ENCODE results near the gene TAS2R14.

Gene TAS2R14

GRCh38 chr12:10940389-10940788 is 1.3 kb upstream of the TAS2R14 start:
- Histone ChIP-seq H3K23ac (ENCODE audit: low read depth, low read length, poor library complexity) (no peak overlapping the region), H3K79me1 (ENCODE audit: low read depth, low read length) (no peaks in the 10 kb centered on the region), H3K4me2 (ENCODE audit: insufficient read depth, low read length, poor library complexity, severe bottlenecking) (no peak overlapping the region), H2BK15ac (ENCODE audit: low read length) (no peak overlapping the region), H2BK5ac (ENCODE audit: low read length) (no peak overlapping the region), H2BK120ac (ENCODE audit: low read depth, low read length) (no peak overlapping the region), H2BK12ac (ENCODE audit: low read length) (no peak overlapping the region), H2AFZ (ENCODE audit: low read length) (no peak overlapping the region), H3K9ac (ENCODE audit: low read depth, low read length, poor library complexity) (no peak overlapping the region), H3K4ac (ENCODE audit: low read length) (no peak overlapping the region), H3K36me3 (replicated peaks in 1 of 2; ENCODE audit: control insufficient read depth in 2 of 2, insufficient read depth in 2 of 2, low read length in 2 of 2) (no peaks in the 10 kb centered on the region), H3K4me1 (ENCODE audit: control insufficient read depth in 2 of 2, insufficient read depth in 1 of 2, low read depth in 1 of 2, low read length in 2 of 2) (no peaks in the 10 kb centered on the region), H3K4me3 (ENCODE audit: low read length in 2 of 2) (no peak overlapping the region), H3K27ac (replicated peaks; ENCODE audit: low read length) (no peak overlapping the region), H4K8ac (ENCODE audit: low read depth, low read length) (no peak overlapping the region), H3K14ac (ENCODE audit: low read length) (no peak overlapping the region), H4K91ac (ENCODE audit: low read depth, low read length, poor library complexity) (no peak overlapping the region), H3K18ac (ENCODE audit: low read length) (no peak overlapping the region), H3K27me3 (ENCODE audit: control insufficient read depth in 3 of 3, insufficient read depth in 3 of 3, low read depth in 1 of 3, low read length in 3 of 3) (no peaks in the 10 kb centered on the region), H2AK5ac (ENCODE audit: low read depth, low read length) (no peak overlapping the region), H3K9me3 (replicated peaks in 1 of 2; ENCODE audit: control insufficient read depth in 2 of 2, insufficient read depth in 1 of 2, low read depth in 1 of 2, low read length in 2 of 2) (peaks cover 0 to 2% of the 10 kb centered on the region in 2 donors)
- no CpG with 5 or more reads among the region's 2 CpGs for WGBS, 2 donors (ENCODE audit: extremely low coverage in 2 of 2, insufficient read length in 2 of 2, insufficient replicate concordance in 1 of 2)
- no peak for DNase-seq (ENCODE audit: low spot score)

- no peaks in the 10 kb centered on the region for H3K36me3 ChIP-seq (replicated peaks in 1 of 2; ENCODE audit: control insufficient read depth in 2 of 2, insufficient read depth in 2 of 2, low read length in 2 of 2)
- no peak overlapping the region for H3K9ac ChIP-seq (ENCODE audit: low read depth, low read length, poor library complexity)
- H3K79me1 ChIP-seq (ENCODE audit: low read depth, low read length): no peaks in the 10 kb centered on the region
- no peak overlapping the region for H4K91ac ChIP-seq (ENCODE audit: low read depth, low read length, poor library complexity)
- H2BK15ac ChIP-seq (ENCODE audit: low read length): no peak overlapping the region
- H3K23ac ChIP-seq (ENCODE audit: low read depth, low read length, poor library complexity): no peak overlapping the region
- H3K4me1 ChIP-seq (ENCODE audit: control insufficient read depth in 2 of 2, insufficient read depth in 1 of 2, low read depth in 1 of 2, low read length in 2 of 2): no peaks in the 10 kb centered on the region
- no peak overlapping the region for H2BK12ac ChIP-seq (ENCODE audit: low read length)
- H2AK5ac ChIP-seq (ENCODE audit: low read depth, low read length): no peak overlapping the region
- no peak for DNase-seq (ENCODE audit: low spot score)
- H4K8ac ChIP-seq (ENCODE audit: low read depth, low read length): no peak overlapping the region
- no peak overlapping the region for H3K4me3 ChIP-seq (ENCODE audit: low read length in 2 of 2)
- no peak overlapping the region for H2BK120ac ChIP-seq (ENCODE audit: low read depth, low read length)
- H3K18ac ChIP-seq (ENCODE audit: low read length): no peak overlapping the region
- H3K27me3 ChIP-seq (ENCODE audit: control insufficient read depth in 3 of 3, insufficient read depth in 3 of 3, low read depth in 1 of 3, low read length in 3 of 3): no peaks in the 10 kb centered on the region
- H3K9me3 ChIP-seq (replicated peaks in 1 of 2; ENCODE audit: control insufficient read depth in 2 of 2, insufficient read depth in 1 of 2, low read depth in 1 of 2, low read length in 2 of 2): no peaks in the 10 kb centered on the region
- no peak overlapping the region for H3K4me2 ChIP-seq (ENCODE audit: insufficient read depth, low read length, poor library complexity, severe bottlenecking)
- H2BK5ac ChIP-seq (ENCODE audit: low read length): no peak overlapping the region
- H3K14ac ChIP-seq (ENCODE audit: low read length): no peak overlapping the region
- H3K4ac ChIP-seq (ENCODE audit: low read length): no peak overlapping the region
- no peak overlapping the region for H3K27ac ChIP-seq (replicated peaks; ENCODE audit: low read length)
- H2AFZ ChIP-seq (ENCODE audit: low read length): no peak overlapping the region
- no CpG with 5 or more reads among the region's 1 CpG for WGBS, 2 donors (ENCODE audit: extremely low coverage in 2 of 2, insufficient read length in 2 of 2, insufficient replicate concordance in 1 of 2)
These were observed 2.6 kb downstream of the TAS2R14 start for GRCh38 chr12:10936506-10936905.

DNA sequence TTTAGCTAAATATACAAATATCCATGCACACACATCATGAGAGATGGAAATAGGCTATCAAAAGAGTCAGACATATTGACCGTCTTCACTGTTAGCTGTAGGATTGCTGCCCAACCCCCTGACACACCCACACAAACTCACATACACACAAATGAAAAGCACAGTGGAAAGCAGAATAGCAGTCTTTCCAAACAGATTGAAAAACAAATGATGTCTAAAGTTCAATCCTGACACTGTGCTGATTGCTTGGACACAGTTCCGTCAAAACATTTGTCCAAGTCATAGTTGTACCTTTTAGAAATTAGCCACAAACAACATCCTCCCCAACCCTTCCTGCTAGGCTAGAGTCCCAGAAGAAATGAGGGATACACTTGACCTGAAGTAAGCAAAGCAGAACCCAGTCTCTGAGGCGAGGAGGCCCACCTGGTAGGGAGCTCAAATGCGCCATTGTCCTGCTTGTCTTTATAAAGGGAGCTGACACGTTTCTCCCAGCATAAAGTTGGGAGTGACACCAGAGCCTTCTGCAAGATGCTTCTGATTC is 10.2 kb downstream of the TAS2R14 start, which contains the start of gene PRH2:
Gene PRH2, plus strand, starts transcription at position 491 of the 541 bp plus-strand sequence. Its CDS starts 38 bp downstream, at position 529.
- H3K79me1 ChIP-seq (ENCODE audit: low read depth, low read length): no peaks in the 10 kb centered on the region
- H3K4me3 ChIP-seq (ENCODE audit: low read length in 2 of 2): no peak within 1 kb of the TSS
- H2BK5ac ChIP-seq (ENCODE audit: low read length): no peak within 1 kb of the TSS
- no peak within 1 kb of the TSS for H3K14ac ChIP-seq (ENCODE audit: low read length)
- no peaks in the 10 kb centered on the region for H3K4me1 ChIP-seq (ENCODE audit: control insufficient read depth in 2 of 2, insufficient read depth in 1 of 2, low read depth in 1 of 2, low read length in 2 of 2)
- no peak for DNase-seq (ENCODE audit: low spot score)
- H2BK12ac ChIP-seq (ENCODE audit: low read length): no peak within 1 kb of the TSS
- H4K8ac ChIP-seq (ENCODE audit: low read depth, low read length): no peak within 1 kb of the TSS
- no peaks in the 10 kb centered on the region for H3K36me3 ChIP-seq (replicated peaks in 1 of 2; ENCODE audit: control insufficient read depth in 2 of 2, insufficient read depth in 2 of 2, low read length in 2 of 2)
- H3K9me3 ChIP-seq (replicated peaks in 1 of 2; ENCODE audit: control insufficient read depth in 2 of 2, insufficient read depth in 1 of 2, low read depth in 1 of 2, low read length in 2 of 2): no peaks in the 10 kb centered on the region
- no peak within 1 kb of the TSS for H3K18ac ChIP-seq (ENCODE audit: low read length)
- H2BK120ac ChIP-seq (ENCODE audit: low read depth, low read length): no peak within 1 kb of the TSS
- WGBS, 2 donors (ENCODE audit: extremely low coverage in 2 of 2, insufficient read length in 2 of 2, insufficient replicate concordance in 1 of 2): no CpG with 5 or more reads among the region's 5 CpGs
- H3K23ac ChIP-seq (ENCODE audit: low read depth, low read length, poor library complexity): no peak within 1 kb of the TSS
- no peak within 1 kb of the TSS for H2BK15ac ChIP-seq (ENCODE audit: low read length)
- H3K27ac ChIP-seq (replicated peaks; ENCODE audit: low read length): no peak within 1 kb of the TSS
- no peak within 1 kb of the TSS for H2AK5ac ChIP-seq (ENCODE audit: low read depth, low read length)
- no peaks in the 10 kb centered on the region for H3K27me3 ChIP-seq (ENCODE audit: control insufficient read depth in 3 of 3, insufficient read depth in 3 of 3, low read depth in 1 of 3, low read length in 3 of 3)
- H3K9ac ChIP-seq (ENCODE audit: low read depth, low read length, poor library complexity): no peak within 1 kb of the TSS
- no peak within 1 kb of the TSS for H3K4me2 ChIP-seq (ENCODE audit: insufficient read depth, low read length, poor library complexity, severe bottlenecking)
- H2AFZ ChIP-seq (ENCODE audit: low read length): no peak within 1 kb of the TSS
- H3K4ac ChIP-seq (ENCODE audit: low read length): no peak within 1 kb of the TSS
- H4K91ac ChIP-seq (ENCODE audit: low read depth, low read length, poor library complexity): no peak within 1 kb of the TSS

DNA sequence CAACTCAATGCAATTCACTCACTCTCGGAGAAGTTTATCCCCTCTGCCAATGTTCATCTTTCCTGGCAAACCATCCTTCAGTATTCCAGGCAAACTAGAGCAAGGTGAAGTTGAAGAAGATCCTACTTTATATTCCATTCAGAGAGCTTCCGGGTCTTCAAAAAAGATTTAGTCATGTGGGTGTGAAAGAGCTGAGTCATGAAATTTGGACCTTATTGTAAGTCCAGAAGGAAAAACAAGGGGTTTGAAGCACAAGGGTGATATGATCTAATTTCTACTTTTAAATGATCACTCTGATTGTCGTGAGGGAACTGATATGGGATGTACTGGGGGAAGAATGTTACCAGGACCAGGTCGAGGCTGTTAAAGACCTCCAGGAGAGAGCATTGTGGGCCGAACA is 12.8 kb downstream of the TAS2R14 start:
- WGBS, 2 donors (ENCODE audit: extremely low coverage in 2 of 2, insufficient read length in 2 of 2, insufficient replicate concordance in 1 of 2): no CpG with 5 or more reads among the region's 5 CpGs
- no peak overlapping the region for H3K4me2 ChIP-seq (ENCODE audit: insufficient read depth, low read length, poor library complexity, severe bottlenecking)
- no peak overlapping the region for H2AFZ ChIP-seq (ENCODE audit: low read length)

More for the DNA sequence above, 12.8 kb downstream of the TAS2R14 start:
- Histone ChIP-seq H3K4me1 (ENCODE audit: control insufficient read depth in 2 of 2, insufficient read depth in 1 of 2, low read depth in 1 of 2, low read length in 2 of 2) (no peaks in the 10 kb centered on the region), H3K79me1 (ENCODE audit: low read depth, low read length) (no peaks in the 10 kb centered on the region), H2BK120ac (ENCODE audit: low read depth, low read length) (no peak overlapping the region), H3K27ac (replicated peaks; ENCODE audit: low read length) (no peak overlapping the region), H2BK5ac (ENCODE audit: low read length) (no peak overlapping the region), H3K9ac (ENCODE audit: low read depth, low read length, poor library complexity) (no peak overlapping the region), H2AK5ac (ENCODE audit: low read depth, low read length) (no peak overlapping the region), H2BK15ac (ENCODE audit: low read length) (no peak overlapping the region), H4K8ac (ENCODE audit: low read depth, low read length) (no peak overlapping the region), H4K91ac (ENCODE audit: low read depth, low read length, poor library complexity) (no peak overlapping the region), H3K27me3 (ENCODE audit: control insufficient read depth in 3 of 3, insufficient read depth in 3 of 3, low read depth in 1 of 3, low read length in 3 of 3) (no peaks in the 10 kb centered on the region), H2BK12ac (ENCODE audit: low read length) (no peak overlapping the region), H3K36me3 (replicated peaks in 1 of 2; ENCODE audit: control insufficient read depth in 2 of 2, insufficient read depth in 2 of 2, low read length in 2 of 2) (no peaks in the 10 kb centered on the region), H3K18ac (ENCODE audit: low read length) (no peak overlapping the region), H3K9me3 (replicated peaks in 1 of 2; ENCODE audit: control insufficient read depth in 2 of 2, insufficient read depth in 1 of 2, low read depth in 1 of 2, low read length in 2 of 2) (no peaks in the 10 kb centered on the region), H3K4me3 (ENCODE audit: low read length in 2 of 2) (no peak overlapping the region), H3K23ac (ENCODE audit: low read depth, low read length, poor library complexity) (no peak overlapping the region), H3K14ac (ENCODE audit: low read length) (no peak overlapping the region), H3K4ac (ENCODE audit: low read length) (no peak overlapping the region)
- no peak for DNase-seq (ENCODE audit: low spot score)
